Retina (tissue), 1 donor: ENCODE data around the gene HHAT.

Experiments
- DNase-seq: peaks from one replicate; pipeline ENCODE4 v3.0.0-alpha.2; 2016

The HHAT gene

GRCh38 chr1:210558302-210558701, 229.6 kb downstream of the HHAT start:
- DNase-seq, result no peak

GRCh38 chr1:210565306-210565705, 236.6 kb downstream of the HHAT start:
- DNase-seq, result no peak

- DNase-seq, result no peak
Observed at GRCh38 chr1:210568631-210569030, 239.9 kb downstream of the HHAT start.

GRCh38 chr1:210570116-210570515, 241.4 kb downstream of the HHAT start:
- DNase-seq, result no peak

GRCh38 chr1:210571356-210572284, 242.9 kb downstream of the HHAT start:
- DNase-seq, result peak; percentile 77

GRCh38 chr1:210573141-210573540, 244.4 kb downstream of the HHAT start:
- no peak for DNase-seq

- DNase-seq, result no peak
Observed at GRCh38 chr1:210582205-210582970, 253.7 kb downstream of the HHAT start.

- peak; percentile 83 for DNase-seq
Observed at GRCh38 chr1:210584439-210585113, 255.9 kb downstream of the HHAT start.

GRCh38 chr1:210586771-210587170, 258.1 kb downstream of the HHAT start:
- DNase-seq, result peak; percentile 16

- DNase-seq, result no peak
Observed at GRCh38 chr1:210587566-210587965, 258.9 kb downstream of the HHAT start.

GRCh38 chr1:210588357-210588756, 259.7 kb downstream of the HHAT start:
- no peak for DNase-seq

- DNase-seq, result no peak
Observed at GRCh38 chr1:210588946-210589345, 260.2 kb downstream of the HHAT start.

GRCh38 chr1:210591214-210591613, 262.5 kb downstream of the HHAT start:
- no peak for DNase-seq

- no peak for DNase-seq
Observed at GRCh38 chr1:210594605-210595004, 265.9 kb downstream of the HHAT start.

GRCh38 chr1:210596641-210597040, 267.9 kb downstream of the HHAT start:
- DNase-seq, result no peak

GRCh38 chr1:210597555-210598134, 268.9 kb downstream of the HHAT start:
- DNase-seq, result no peak

- no peak for DNase-seq
Observed at GRCh38 chr1:210598135-210598652, 269.5 kb downstream of the HHAT start.

- DNase-seq, result no peak
Observed at GRCh38 chr1:210600421-210601159, 271.9 kb downstream of the HHAT start.

- no peak for DNase-seq
Observed at GRCh38 chr1:210603123-210603522, 274.4 kb downstream of the HHAT start.

- no peak for DNase-seq
Observed at GRCh38 chr1:210605099-210605498, 276.4 kb downstream of the HHAT start.

- DNase-seq, result no peak
Observed at GRCh38 chr1:210607361-210607760, 278.7 kb downstream of the HHAT start.

GRCh38 chr1:210608767-210609166, 280.1 kb downstream of the HHAT start:
- DNase-seq, result no peak
